Activated naive CD4-positive, alpha-beta T cell treated with anti-CD3 and anti-CD28 coated beads, Interleukin-2, amount 10 ng/mL, durations not matched to agents 7 days and 5 days (primary cell): ENCODE data around the gene MYH10.

Experiments used
- CTCF ChIA-PET: fragments of 350-600 bp; sonication (Branson Sonifier 250); formaldehyde crosslinking; loops from one replicate; lab custom pipeline; 2021; ENCODE audit warnings: antibody characterized with exemption; lab: Charles Lee
- DNase-seq: peaks from one replicate; pipeline ENCODE4 v3.0.0-alpha.2; 2020
- H3K27ac Mint-ChIP-seq: one replicate; pipeline ENCODE4 v1.8.0; 2021; ENCODE audit warnings: mild to moderate bottlenecking, moderate library complexity, mixed read lengths
- H3K27me3 Mint-ChIP-seq: one replicate; pipeline ENCODE4 v1.8.0; 2021; ENCODE audit warnings: mild to moderate bottlenecking, mixed read lengths
- H3K36me3 Mint-ChIP-seq: one replicate; pipeline ENCODE4 v1.8.0; 2021; ENCODE audit warnings: mixed read lengths
- H3K4me1 Mint-ChIP-seq: one replicate; pipeline ENCODE4 v1.8.0; 2021; ENCODE audit warnings: mixed read lengths
- H3K4me3 Mint-ChIP-seq: one replicate; pipeline ENCODE4 v1.8.0; 2021; ENCODE audit warnings: mild to moderate bottlenecking, moderate library complexity, mixed read lengths
- H3K9me3 Mint-ChIP-seq: one replicate; pipeline ENCODE4 v1.8.0; 2021; ENCODE audit warnings: mixed read lengths

MYH10 gene

DNA sequence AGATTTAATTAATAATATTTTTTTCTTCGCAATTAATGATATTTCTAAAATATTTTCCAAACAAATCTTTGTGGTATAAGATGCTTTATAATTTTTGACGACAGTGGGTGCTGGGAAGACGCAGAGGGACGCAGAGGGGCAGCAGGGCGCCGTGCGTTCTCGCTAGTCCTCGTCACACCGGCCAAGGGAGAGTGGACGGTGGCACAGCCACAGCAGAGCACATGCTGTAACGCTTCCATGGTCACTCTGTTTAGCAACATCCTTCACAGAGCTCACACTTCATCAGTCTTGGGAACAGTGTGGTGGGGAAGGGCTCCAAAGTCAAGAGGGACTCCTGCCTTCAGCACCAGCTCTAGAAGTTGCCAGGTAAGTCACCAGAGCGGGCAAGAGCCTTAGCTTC lies 134.4 kb downstream of the MYH10 start:
- Mint-ChIP-seq H3K9me3 (no peaks in the 10 kb centered on the region), H3K27me3 (no peaks in the 10 kb centered on the region), H3K4me3 (no peak overlapping the region), H3K36me3 (peaks cover 12% of the 10 kb centered on the region), H3K27ac (no peak overlapping the region), H3K4me1 (no peaks in the 10 kb centered on the region)
- CTCF ChIA-PET = no interaction called here
- DNase-seq = no peak

DNA sequence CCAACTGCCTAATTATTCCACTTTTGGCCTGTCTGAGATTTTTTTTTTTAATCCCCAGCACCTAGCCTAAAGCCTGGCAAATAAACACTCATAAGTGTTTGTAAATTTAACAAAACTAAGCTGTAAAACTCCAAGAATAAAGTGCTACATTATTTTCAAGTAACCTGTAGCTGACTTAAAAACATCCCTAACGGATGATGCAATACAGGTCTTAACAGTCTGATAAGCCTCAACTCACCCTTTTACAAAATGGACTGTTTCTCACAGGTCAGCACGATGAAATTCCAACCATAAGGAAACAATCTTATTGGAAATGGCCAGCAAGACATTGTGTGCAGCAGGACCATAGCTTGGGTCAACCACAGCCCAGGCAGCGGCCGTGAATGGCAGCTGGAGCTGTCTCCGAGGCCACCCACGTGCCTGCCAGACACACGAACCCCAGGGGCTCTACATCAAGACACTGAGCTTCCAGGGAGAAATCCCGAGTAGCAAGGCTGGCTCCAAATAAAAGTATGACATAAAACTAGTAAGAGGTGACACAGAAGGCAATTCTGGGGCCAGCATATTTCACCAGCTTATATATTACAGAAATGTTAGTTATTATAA lies 135.9 kb downstream of the MYH10 start:
- CTCF ChIA-PET = no interaction called here
- H3K9me3 Mint-ChIP-seq = no peaks in the 10 kb centered on the region
- H3K27me3 Mint-ChIP-seq = no peaks in the 10 kb centered on the region
- no peaks in the 10 kb centered on the region for H3K4me1 Mint-ChIP-seq
- H3K27ac Mint-ChIP-seq = no peak overlapping the region
- DNase-seq = no peak
- peaks cover 14% of the 10 kb centered on the region for H3K36me3 Mint-ChIP-seq
- H3K4me3 Mint-ChIP-seq = no peak overlapping the region

GRCh38 chr17:8494021-8494420 lies 136.5 kb downstream of the MYH10 start:
- Mint-ChIP-seq H3K9me3 (no peaks in the 10 kb centered on the region), H3K27ac (no peak overlapping the region), H3K36me3 (peaks cover 16% of the 10 kb centered on the region), H3K4me1 (no peaks in the 10 kb centered on the region), H3K4me3 (no peak overlapping the region), H3K27me3 (no peaks in the 10 kb centered on the region)
- CTCF ChIA-PET = no interaction called here
- DNase-seq = no peak

GRCh38 chr17:8492121-8492520 lies 138.4 kb downstream of the MYH10 start:
- peaks cover 21% of the 10 kb centered on the region for H3K36me3 Mint-ChIP-seq
- CTCF ChIA-PET = no interaction called here
- H3K27me3 Mint-ChIP-seq = no peaks in the 10 kb centered on the region
- no peaks in the 10 kb centered on the region for H3K4me1 Mint-ChIP-seq
- no peak overlapping the region for H3K4me3 Mint-ChIP-seq
- no peak for DNase-seq
- no peaks in the 10 kb centered on the region for H3K9me3 Mint-ChIP-seq
- H3K27ac Mint-ChIP-seq = no peak overlapping the region

DNA sequence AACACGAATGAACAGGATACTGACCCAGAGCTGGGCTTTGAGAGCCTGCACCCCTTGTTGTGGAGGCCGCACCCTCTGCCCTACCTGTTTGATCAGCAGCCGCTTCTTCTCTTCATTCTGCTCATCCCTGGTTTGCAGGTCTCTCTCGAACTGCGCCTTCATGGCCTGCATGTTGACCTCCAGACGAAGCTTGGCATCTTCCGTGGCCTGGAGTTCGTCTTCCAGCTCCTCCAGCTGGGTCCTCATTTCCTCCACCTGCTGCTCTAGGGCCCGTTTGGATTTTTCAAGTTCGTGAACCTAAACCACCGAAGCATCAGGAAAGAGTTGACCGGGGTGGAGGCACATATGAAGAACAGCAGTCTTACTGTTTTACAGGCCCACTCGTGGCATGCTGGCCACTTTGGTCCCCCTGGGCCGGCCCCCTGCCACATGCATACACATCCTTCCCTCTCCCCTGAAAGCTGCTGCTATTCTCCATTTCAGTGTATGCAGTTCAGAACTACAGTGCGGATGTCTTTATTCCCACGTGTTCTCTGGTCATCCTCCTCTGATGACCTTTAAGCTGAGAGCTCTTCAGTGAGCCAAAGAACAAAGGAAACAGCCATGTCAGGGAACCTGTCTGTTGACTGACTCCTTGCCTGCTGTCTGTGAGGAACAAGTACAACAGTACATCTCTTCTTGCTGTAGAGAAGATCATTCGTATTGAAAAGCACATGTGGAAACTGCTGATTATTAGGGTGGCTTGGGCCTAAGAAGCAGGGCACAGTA lies 140.1 kb downstream of the MYH10 start:
- Mint-ChIP-seq H3K9me3 (no peaks in the 10 kb centered on the region), H3K36me3 (peaks cover 25% of the 10 kb centered on the region), H3K27me3 (no peaks in the 10 kb centered on the region)

DNA sequence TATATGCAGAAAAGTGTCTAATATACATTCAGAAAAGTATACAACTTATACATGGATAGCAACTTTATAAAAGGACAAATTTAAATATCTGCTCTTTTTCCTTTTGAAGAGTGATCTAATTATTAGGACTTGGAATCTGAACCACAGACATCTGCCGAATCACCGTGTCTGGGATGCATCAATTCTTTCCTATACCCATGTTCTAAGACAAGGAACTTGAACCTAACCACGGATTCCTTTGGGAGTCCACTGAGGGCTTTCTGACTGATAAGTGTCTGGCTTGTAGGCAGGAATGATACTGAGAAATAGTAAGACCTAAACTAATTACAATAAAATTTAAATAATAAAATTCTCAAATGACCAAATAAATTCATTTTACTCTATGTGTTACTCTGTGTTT lies 140.7 kb downstream of the MYH10 start:
- CTCF ChIA-PET = no interaction called here
- no peaks in the 10 kb centered on the region for H3K27me3 Mint-ChIP-seq
- DNase-seq = no peak
- H3K4me1 Mint-ChIP-seq = no peaks in the 10 kb centered on the region
- peaks cover 26% of the 10 kb centered on the region for H3K36me3 Mint-ChIP-seq
- H3K27ac Mint-ChIP-seq = no peak overlapping the region
- peaks cover 1% of the 10 kb centered on the region for H3K9me3 Mint-ChIP-seq
- no peak overlapping the region for H3K4me3 Mint-ChIP-seq

More for the DNA sequence above, 140.1 kb downstream of the MYH10 start:
- H3K4me1 Mint-ChIP-seq = no peaks in the 10 kb centered on the region
- H3K4me3 Mint-ChIP-seq = no peak overlapping the region
- H3K27ac Mint-ChIP-seq = no peak overlapping the region
- CTCF ChIA-PET = no interaction called here
- no peak for DNase-seq

DNA sequence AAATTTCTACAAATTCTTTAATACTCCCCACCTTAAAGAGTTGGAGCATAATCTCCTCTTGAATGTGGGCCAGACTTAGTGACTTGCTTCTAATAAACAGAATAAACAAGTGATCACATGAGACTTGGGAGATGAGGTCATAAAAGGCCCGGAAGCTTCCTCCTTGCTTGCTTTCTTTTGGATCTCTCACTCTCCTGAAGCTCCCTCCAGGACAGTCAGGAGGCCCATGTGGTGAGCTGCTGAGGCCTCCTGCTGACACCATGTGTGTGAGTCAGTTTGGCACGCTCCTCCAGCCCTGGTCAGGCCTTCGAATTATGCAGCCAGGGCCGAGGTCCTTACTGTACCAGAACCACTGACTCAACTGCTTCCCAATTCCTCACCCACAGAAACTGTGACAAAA lies 141.6 kb downstream of the MYH10 start:
- CTCF ChIA-PET = no interaction called here
- H3K27me3 Mint-ChIP-seq = no peaks in the 10 kb centered on the region
- no peaks in the 10 kb centered on the region for H3K4me1 Mint-ChIP-seq
- peaks cover 6% of the 10 kb centered on the region for H3K9me3 Mint-ChIP-seq
- H3K36me3 Mint-ChIP-seq = peaks cover 27% of the 10 kb centered on the region
- no peak overlapping the region for H3K4me3 Mint-ChIP-seq
- no peak overlapping the region for H3K27ac Mint-ChIP-seq
- no peak for DNase-seq

DNA sequence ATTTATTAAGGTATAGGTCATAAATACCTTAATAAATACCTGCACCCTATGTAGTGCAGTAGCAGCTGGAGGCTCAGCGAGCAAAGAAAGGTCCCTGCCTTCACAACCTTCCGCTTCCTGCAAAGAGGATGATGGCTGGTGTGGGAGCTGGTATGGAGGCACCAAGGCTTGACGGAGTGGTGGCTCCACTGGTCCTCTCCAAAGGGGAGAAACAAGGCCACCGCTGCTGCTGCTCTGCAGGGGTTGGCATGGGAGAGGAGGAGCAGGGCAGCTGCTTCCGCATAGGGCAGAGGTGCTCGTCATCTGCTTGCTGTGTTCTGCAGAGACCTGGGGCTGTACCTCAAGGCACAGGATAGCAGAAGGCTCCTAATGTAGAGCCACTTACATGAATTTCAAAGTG lies 142.0 kb downstream of the MYH10 start:
- peaks cover 9% of the 10 kb centered on the region for H3K9me3 Mint-ChIP-seq
- no peaks in the 10 kb centered on the region for H3K27me3 Mint-ChIP-seq
- peaks cover 30% of the 10 kb centered on the region for H3K36me3 Mint-ChIP-seq
- CTCF ChIA-PET = no interaction called here
- DNase-seq = no peak
- H3K4me1 Mint-ChIP-seq = no peaks in the 10 kb centered on the region
- H3K4me3 Mint-ChIP-seq = no peak overlapping the region
- H3K27ac Mint-ChIP-seq = no peak overlapping the region

GRCh38 chr17:8487743-8488142 lies 142.8 kb downstream of the MYH10 start:
- H3K27me3 Mint-ChIP-seq = no peaks in the 10 kb centered on the region

DNA sequence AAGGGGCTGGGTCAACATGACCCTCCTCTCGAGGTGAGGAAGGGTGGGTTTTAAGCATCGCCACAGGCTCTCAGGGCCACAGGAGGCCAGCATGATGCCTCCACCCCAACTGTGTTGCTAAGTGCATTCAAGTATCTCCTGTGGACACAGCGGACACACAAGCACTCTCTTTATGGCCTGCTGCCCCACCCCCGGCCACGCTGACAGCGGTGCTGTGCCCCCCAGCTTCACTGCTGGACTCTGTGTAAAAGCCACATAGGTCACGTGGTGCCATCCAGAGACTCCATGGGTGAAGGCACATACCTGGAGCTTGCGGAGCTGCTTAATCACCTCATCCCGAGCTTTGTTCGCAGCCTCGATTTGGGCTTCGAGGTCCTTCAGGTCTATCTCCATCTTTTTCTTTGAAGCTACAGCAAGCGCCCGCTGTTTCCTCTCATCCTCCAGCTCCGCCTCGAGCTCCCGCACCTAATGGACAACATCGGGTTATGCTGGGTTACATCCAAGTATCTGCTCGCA lies 143.3 kb downstream of the MYH10 start:
- Mint-ChIP-seq H3K4me3 (no peak overlapping the region), H3K36me3 (peaks cover 37% of the 10 kb centered on the region), H3K9me3 (peaks cover 10% of the 10 kb centered on the region), H3K4me1 (no peaks in the 10 kb centered on the region), H3K27me3 (no peaks in the 10 kb centered on the region), H3K27ac (no peak overlapping the region)
- CTCF ChIA-PET = interaction anchor here (0.9 kb wide), 1 partner anchor 186 kb away, joined by 3 read pairs; no protein-coding TSS in a partner anchor
- DNase-seq = no peak

More at GRCh38 chr17:8487743-8488142, 142.8 kb downstream of the MYH10 start:
- no peak overlapping the region for H3K4me3 Mint-ChIP-seq
- peaks cover 9% of the 10 kb centered on the region for H3K9me3 Mint-ChIP-seq
- H3K36me3 Mint-ChIP-seq = peaks cover 37% of the 10 kb centered on the region
- H3K4me1 Mint-ChIP-seq = no peaks in the 10 kb centered on the region
- CTCF ChIA-PET = interaction anchor here (0.9 kb wide), 1 partner anchor 187 kb away, joined by 3 read pairs; no protein-coding TSS in a partner anchor
- H3K27ac Mint-ChIP-seq = no peak overlapping the region
- DNase-seq = no peak

- Mint-ChIP-seq H3K4me1 (no peaks in the 10 kb centered on the region), H3K27ac (no peak overlapping the region), H3K36me3 (peaks cover 44% of the 10 kb centered on the region), H3K9me3 (peaks cover 10% of the 10 kb centered on the region), H3K27me3 (no peaks in the 10 kb centered on the region), H3K4me3 (no peak overlapping the region)
- no peak for DNase-seq
- CTCF ChIA-PET = no interaction called here
These were observed 145.0 kb downstream of the MYH10 start for GRCh38 chr17:8485491-8485890.

DNA sequence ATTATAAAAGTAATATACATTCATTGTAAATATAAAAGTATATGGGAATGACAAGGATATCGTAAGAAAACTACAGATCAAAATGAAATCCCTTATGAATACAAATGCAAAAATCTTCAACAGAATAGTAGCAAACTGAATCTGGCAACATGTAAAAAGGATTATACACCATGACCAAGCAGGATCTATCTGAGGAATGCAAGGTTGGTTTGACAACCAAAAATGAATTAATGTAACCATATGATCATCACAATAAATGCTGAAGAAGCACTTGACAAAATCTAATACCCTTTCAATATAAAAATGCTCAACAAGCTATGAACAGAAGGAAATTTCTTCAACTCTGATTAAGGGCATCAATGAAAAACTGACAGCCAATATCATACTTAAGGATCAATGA lies 146.1 kb downstream of the MYH10 start:
- Mint-ChIP-seq H3K4me1 (no peaks in the 10 kb centered on the region), H3K9me3 (peaks cover 10% of the 10 kb centered on the region), H3K4me3 (no peak overlapping the region), H3K36me3 (peaks cover 45% of the 10 kb centered on the region), H3K27ac (no peak overlapping the region), H3K27me3 (no peaks in the 10 kb centered on the region)
- DNase-seq = no peak
- CTCF ChIA-PET = no interaction called here

GRCh38 chr17:8482546-8482945 lies 148.0 kb downstream of the MYH10 start:
- Mint-ChIP-seq H3K27me3 (no peaks in the 10 kb centered on the region), H3K9me3 (peaks cover 10% of the 10 kb centered on the region), H3K36me3 (peaks cover 43% of the 10 kb centered on the region), H3K4me3 (no peak overlapping the region), H3K27ac (no peak overlapping the region), H3K4me1 (no peaks in the 10 kb centered on the region)
- CTCF ChIA-PET = no interaction called here
- no peak for DNase-seq

- H3K4me3 Mint-ChIP-seq = no peak overlapping the region
- CTCF ChIA-PET = no interaction called here
- no peak overlapping the region for H3K27ac Mint-ChIP-seq
- H3K36me3 Mint-ChIP-seq = peaks cover 41% of the 10 kb centered on the region
- no peaks in the 10 kb centered on the region for H3K4me1 Mint-ChIP-seq
- peaks cover 10% of the 10 kb centered on the region for H3K9me3 Mint-ChIP-seq
- DNase-seq = no peak
- no peaks in the 10 kb centered on the region for H3K27me3 Mint-ChIP-seq
These were observed 148.8 kb downstream of the MYH10 start for GRCh38 chr17:8481703-8482102.

DNA sequence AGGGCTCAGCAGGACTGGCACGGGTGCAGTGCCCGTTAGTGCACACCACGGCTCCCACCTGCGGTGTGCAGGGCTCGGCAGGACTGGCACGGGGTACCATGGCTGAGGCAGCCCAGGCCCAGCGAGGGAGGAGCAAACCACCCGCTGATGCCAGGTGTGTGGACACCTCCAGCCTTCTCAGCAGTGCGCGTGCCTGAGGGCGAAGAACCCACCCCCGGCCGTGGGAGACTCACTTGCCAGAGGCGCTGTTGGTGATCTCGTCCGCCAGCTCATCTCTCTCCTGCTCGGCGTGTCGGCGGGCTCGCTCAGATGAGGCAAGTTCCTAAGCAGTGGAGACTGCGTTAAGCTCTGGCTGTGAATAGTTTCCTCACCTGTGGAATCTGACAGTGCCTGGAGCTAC lies 149.4 kb downstream of the MYH10 start:
- Mint-ChIP-seq H3K27ac (no peak overlapping the region), H3K4me3 (no peak overlapping the region), H3K4me1 (no peaks in the 10 kb centered on the region), H3K9me3 (peaks cover 10% of the 10 kb centered on the region), H3K27me3 (no peaks in the 10 kb centered on the region), H3K36me3 (peaks cover 44% of the 10 kb centered on the region)
- CTCF ChIA-PET = no interaction called here
- no peak for DNase-seq
